ENCODE results near the gene ACER3.

Gene ACER3

DNA sequence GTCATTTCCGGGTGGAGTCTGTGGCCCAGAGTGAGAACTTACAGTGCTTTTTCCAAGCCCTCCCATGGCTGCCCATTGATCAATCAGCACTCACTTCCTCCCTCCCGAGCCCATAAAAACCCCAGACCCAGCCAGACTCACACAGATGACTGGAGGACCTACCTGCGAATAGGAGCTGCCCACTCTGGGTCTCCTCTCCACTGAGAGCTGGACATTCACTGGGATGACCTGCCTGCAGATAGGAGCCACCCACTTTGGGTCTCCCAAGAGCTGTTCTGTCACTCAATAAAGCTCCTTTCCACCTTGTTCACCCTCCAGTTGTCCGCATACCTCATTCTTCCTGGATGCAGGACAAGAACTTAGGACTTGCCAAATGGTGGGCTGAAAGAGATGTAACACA, 117.5 kb downstream of the ACER3 start:
- Histone ChIP-seq H3K4me1 (ENCODE audit: insufficient read depth, low read length) (no peaks in the 10 kb centered on the region), H3K9ac (ENCODE audit: low read depth, low read length) (no peak overlapping the region)

DNA sequence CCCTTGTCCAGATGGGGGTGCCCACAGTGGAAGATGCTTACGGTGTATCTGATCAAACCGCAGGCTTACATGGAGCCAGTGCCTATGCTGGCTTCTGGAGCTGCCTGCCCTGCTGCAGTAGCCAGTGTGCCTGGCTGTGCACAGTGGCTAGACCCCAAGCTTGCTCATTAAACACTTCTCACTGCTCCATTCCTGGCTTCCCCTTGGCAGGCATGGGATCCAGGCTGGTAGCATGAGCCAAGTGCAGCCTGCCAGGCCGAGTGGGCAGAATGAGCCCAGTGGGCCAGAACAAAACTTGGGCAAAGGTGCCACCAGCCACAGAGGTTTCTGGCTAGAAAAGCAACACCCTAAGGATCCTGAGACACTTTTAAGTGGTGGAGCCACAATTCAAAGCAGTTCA, 118.1 kb downstream of the ACER3 start:
- H3K27me3 ChIP-seq (ENCODE audit: insufficient read depth, low read length), result no peaks in the 10 kb centered on the region
- H3K9me3 ChIP-seq (ENCODE audit: insufficient read depth, low read depth, low read length), result no peaks in the 10 kb centered on the region
- H3K4me3 ChIP-seq (ENCODE audit: low read length), result no peak overlapping the region
- H3K27ac ChIP-seq (ENCODE audit: low read length), result no peak overlapping the region
- no peaks in the 10 kb centered on the region for H3K36me3 ChIP-seq (ENCODE audit: insufficient read depth, low read depth, low read length)
- no peak overlapping the region for H3K9ac ChIP-seq (ENCODE audit: low read depth, low read length)
- no peaks in the 10 kb centered on the region for H3K4me1 ChIP-seq (ENCODE audit: insufficient read depth, low read length)

More for the DNA sequence above, 117.5 kb downstream of the ACER3 start:
- no peaks in the 10 kb centered on the region for H3K9me3 ChIP-seq (ENCODE audit: insufficient read depth, low read depth, low read length)
- H3K36me3 ChIP-seq (ENCODE audit: insufficient read depth, low read depth, low read length), result no peaks in the 10 kb centered on the region
- no peaks in the 10 kb centered on the region for H3K27me3 ChIP-seq (ENCODE audit: insufficient read depth, low read length)
- H3K27ac ChIP-seq (ENCODE audit: low read length), result no peak overlapping the region
- H3K4me3 ChIP-seq (ENCODE audit: low read length), result no peak overlapping the region

DNA sequence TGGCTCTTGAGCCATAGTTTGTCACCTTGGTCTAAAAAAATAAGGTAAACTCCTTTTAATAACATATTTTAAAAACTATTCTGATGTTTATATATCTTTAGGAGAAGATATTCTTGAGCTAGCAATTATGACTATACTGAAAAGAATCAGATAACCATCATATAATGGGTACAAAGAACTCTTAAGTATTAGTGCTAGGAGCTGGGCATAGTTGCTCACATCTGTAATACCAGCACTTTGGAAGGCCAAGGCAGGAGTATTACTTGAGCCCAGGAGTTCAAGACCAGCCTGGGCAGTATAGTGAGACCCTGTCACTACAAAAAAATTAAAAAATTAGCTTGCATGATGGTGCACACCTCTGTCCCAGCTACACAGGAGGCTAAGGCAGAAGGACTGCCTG, 119.5 kb downstream of the ACER3 start:
- no peaks in the 10 kb centered on the region for H3K4me1 ChIP-seq (ENCODE audit: insufficient read depth, low read length)
- no peaks in the 10 kb centered on the region for H3K36me3 ChIP-seq (ENCODE audit: insufficient read depth, low read depth, low read length)
- no peaks in the 10 kb centered on the region for H3K9me3 ChIP-seq (ENCODE audit: insufficient read depth, low read depth, low read length)
- no peak overlapping the region for H3K9ac ChIP-seq (ENCODE audit: low read depth, low read length)
- no peaks in the 10 kb centered on the region for H3K27me3 ChIP-seq (ENCODE audit: insufficient read depth, low read length)
- no peak overlapping the region for H3K4me3 ChIP-seq (ENCODE audit: low read length)
- no peak overlapping the region for H3K27ac ChIP-seq (ENCODE audit: low read length)

DNA sequence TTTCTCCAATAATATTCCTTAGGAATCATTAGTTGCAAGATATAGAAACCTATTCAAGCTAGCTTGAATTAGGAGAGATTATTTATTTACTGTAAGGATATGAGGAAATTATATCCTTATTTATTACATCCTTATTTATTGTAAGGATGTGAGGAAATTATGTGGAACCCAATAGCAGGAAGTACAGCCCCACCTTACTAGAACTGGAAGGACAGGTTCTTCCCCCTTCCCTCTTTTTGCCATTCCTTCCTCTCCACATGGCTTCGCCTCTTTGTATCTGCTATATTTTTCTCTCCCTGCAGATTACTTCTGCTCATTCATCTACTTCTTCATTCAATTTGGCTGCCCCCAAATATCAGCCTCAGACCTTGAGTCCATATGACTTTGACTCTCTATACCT, 124.0 kb downstream of the ACER3 start:
- H3K4me3 ChIP-seq (ENCODE audit: low read length), result no peak overlapping the region
- H3K27me3 ChIP-seq (ENCODE audit: insufficient read depth, low read length), result no peaks in the 10 kb centered on the region
- no peaks in the 10 kb centered on the region for H3K36me3 ChIP-seq (ENCODE audit: insufficient read depth, low read depth, low read length)
- H3K4me1 ChIP-seq (ENCODE audit: insufficient read depth, low read length), result no peaks in the 10 kb centered on the region
- H3K9ac ChIP-seq (ENCODE audit: low read depth, low read length), result no peak overlapping the region
- no peaks in the 10 kb centered on the region for H3K9me3 ChIP-seq (ENCODE audit: insufficient read depth, low read depth, low read length)
- H3K27ac ChIP-seq (ENCODE audit: low read length), result no peak overlapping the region

DNA sequence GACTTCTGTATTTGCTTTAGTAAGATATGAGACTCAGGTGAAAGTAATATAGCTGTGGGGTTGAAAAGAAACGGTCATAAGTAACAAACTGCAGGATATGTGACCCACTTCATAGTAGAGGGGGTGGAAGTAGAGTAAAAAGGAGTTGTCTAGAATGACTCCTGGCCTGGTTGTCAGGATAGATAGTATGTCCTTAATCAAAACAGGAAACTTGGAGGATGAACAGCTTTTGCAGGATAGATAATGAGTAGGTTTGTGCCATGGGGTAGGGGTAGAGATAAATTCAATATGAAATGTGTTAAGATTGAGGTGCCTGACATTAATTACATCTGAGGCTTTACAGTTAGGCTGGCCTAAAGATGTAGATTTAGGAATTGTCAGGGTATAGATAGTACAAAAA, 126.5 kb downstream of the ACER3 start:
- no peaks in the 10 kb centered on the region for H3K4me1 ChIP-seq (ENCODE audit: insufficient read depth, low read length)
- H3K27ac ChIP-seq (ENCODE audit: low read length), result no peak overlapping the region
- H3K36me3 ChIP-seq (ENCODE audit: insufficient read depth, low read depth, low read length), result no peaks in the 10 kb centered on the region
- no peak overlapping the region for H3K4me3 ChIP-seq (ENCODE audit: low read length)
- H3K9me3 ChIP-seq (ENCODE audit: insufficient read depth, low read depth, low read length), result no peaks in the 10 kb centered on the region
- H3K9ac ChIP-seq (ENCODE audit: low read depth, low read length), result no peak overlapping the region
- H3K27me3 ChIP-seq (ENCODE audit: insufficient read depth, low read length), result no peaks in the 10 kb centered on the region

DNA sequence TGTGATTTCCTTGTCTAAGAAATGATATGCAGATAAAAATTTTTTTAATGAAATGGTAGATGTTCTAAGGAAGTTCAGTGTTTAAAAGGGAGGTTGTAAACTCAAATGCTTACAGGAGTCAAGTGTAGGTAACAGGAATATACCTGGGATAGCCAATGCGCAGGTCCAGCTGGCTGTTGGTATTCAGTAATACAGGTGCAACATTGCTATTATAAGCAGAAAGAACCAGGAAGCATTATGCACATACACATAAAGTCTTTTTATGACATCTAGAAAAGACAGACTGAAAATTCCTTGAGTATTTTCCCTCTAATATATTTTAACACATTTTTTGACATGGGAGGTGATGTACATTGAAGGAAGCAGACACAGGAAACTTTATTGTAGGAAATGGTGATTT, 129.9 kb downstream of the ACER3 start:
- no peaks in the 10 kb centered on the region for H3K9me3 ChIP-seq (ENCODE audit: insufficient read depth, low read depth, low read length)
- no peak overlapping the region for H3K9ac ChIP-seq (ENCODE audit: low read depth, low read length)
- no peaks in the 10 kb centered on the region for H3K4me1 ChIP-seq (ENCODE audit: insufficient read depth, low read length)
- H3K4me3 ChIP-seq (ENCODE audit: low read length), result no peak overlapping the region
- H3K36me3 ChIP-seq (ENCODE audit: insufficient read depth, low read depth, low read length), result no peaks in the 10 kb centered on the region
- H3K27ac ChIP-seq (ENCODE audit: low read length), result no peak overlapping the region
- no peaks in the 10 kb centered on the region for H3K27me3 ChIP-seq (ENCODE audit: insufficient read depth, low read length)

DNA sequence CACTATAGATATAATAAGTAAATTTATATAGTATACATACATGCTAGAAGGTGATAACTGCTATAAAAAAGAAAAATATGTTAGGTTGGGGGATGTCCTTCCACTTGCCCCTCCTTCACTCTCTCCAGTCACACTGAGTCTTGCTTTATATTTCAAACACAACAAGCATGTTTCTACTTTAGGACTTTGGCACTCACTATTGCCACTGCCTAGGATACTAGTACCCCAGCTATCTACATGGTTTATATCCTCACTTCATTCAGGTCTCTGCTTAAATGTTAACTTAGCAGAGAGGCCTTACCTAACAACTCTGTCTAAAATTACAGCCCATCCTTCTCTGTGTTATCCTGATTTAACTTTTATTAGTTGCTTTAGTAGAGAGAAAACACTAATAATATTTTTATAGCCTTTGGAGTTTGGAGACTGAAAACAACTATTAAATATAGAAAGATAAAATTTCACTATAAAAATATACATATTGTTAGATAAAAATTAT, 134.4 kb downstream of the ACER3 start:
- Histone ChIP-seq H3K9me3 (ENCODE audit: insufficient read depth, low read depth, low read length) (no peaks in the 10 kb centered on the region), H3K27me3 (ENCODE audit: insufficient read depth, low read length) (no peaks in the 10 kb centered on the region), H3K9ac (ENCODE audit: low read depth, low read length) (no peak overlapping the region), H3K27ac (ENCODE audit: low read length) (no peak overlapping the region), H3K36me3 (ENCODE audit: insufficient read depth, low read depth, low read length) (no peaks in the 10 kb centered on the region), H3K4me1 (ENCODE audit: insufficient read depth, low read length) (peaks cover 3% of the 10 kb centered on the region; the same call in 1 of the 2 replicates), H3K4me3 (ENCODE audit: low read length) (no peak overlapping the region)

DNA sequence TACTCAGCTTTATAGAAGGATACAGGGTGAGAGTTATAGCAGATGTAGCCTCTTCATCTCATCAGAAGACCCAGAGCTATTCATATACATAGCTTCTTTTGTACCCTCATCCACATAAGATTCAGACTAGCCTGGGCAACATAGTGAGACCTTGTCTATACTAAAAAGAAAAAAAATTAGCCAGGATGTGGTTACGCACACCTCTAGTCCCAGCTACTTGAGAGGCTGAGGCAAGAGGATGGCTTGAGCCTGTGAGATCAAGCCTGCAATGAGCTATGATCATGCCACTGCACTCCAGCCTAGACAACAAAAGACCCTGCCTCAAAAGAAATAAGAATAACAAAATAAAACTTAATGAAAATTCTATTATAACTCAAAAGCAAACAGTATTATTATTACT, 136.8 kb downstream of the ACER3 start:
- Histone ChIP-seq H3K9ac (ENCODE audit: low read depth, low read length) (no peak overlapping the region), H3K36me3 (ENCODE audit: insufficient read depth, low read depth, low read length) (no peaks in the 10 kb centered on the region), H3K4me3 (ENCODE audit: low read length) (no peak overlapping the region), H3K27me3 (ENCODE audit: insufficient read depth, low read length) (no peaks in the 10 kb centered on the region), H3K27ac (ENCODE audit: low read length) (no peak overlapping the region), H3K4me1 (ENCODE audit: insufficient read depth, low read length) (peaks cover 3% of the 10 kb centered on the region; the same call in 1 of the 2 replicates), H3K9me3 (ENCODE audit: insufficient read depth, low read depth, low read length) (no peaks in the 10 kb centered on the region)

DNA sequence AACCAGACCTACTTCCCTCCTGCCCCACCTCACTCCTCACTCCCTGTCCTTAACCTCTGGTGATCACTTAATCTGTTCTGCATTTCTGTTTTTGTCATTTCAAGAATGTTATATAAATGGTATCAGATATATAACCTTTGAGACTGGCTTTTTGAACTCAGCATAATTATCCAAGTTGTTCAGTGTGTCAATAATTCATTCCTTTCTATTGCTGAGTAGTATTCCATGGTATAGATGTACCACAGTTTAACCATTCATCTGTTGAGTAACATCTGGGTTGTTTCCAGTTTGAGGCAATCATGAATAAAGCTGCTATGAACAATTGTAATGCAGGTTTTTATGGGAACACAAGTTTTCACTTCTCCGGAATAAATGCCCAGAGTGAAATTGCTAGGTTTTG, 138.9 kb downstream of the ACER3 start:
- Histone ChIP-seq H3K9me3 (ENCODE audit: insufficient read depth, low read depth, low read length) (no peaks in the 10 kb centered on the region), H3K9ac (ENCODE audit: low read depth, low read length) (no peak overlapping the region), H3K36me3 (ENCODE audit: insufficient read depth, low read depth, low read length) (no peaks in the 10 kb centered on the region), H3K4me1 (ENCODE audit: insufficient read depth, low read length) (peaks cover 3% of the 10 kb centered on the region; the same call in 1 of the 2 replicates), H3K27me3 (ENCODE audit: insufficient read depth, low read length) (no peaks in the 10 kb centered on the region), H3K27ac (ENCODE audit: low read length) (no peak overlapping the region), H3K4me3 (ENCODE audit: low read length) (no peak overlapping the region)

DNA sequence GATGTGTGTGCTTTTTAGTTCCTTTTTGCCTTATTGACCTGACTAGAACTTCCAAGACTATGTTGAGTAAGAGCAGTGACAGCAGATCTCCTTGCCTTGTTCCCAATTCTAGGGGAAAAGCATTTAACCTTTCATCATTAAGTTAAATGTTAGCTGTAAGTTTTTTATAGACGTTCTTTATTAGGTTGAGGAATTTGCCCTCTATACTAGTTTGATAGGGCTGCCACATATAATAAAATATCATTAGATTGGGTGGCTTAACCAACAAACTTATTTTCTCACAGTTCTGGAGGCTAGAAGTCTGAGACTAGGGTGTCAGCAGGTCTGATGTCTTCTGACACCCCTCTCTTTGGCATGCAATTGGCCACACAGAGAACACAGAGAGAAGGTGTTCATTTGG, 140.9 kb downstream of the ACER3 start:
- no peak overlapping the region for H3K9ac ChIP-seq (ENCODE audit: low read depth, low read length)
- H3K27me3 ChIP-seq (ENCODE audit: insufficient read depth, low read length), result no peaks in the 10 kb centered on the region
- no peaks in the 10 kb centered on the region for H3K36me3 ChIP-seq (ENCODE audit: insufficient read depth, low read depth, low read length)
- no peak overlapping the region for H3K4me3 ChIP-seq (ENCODE audit: low read length)
- no peaks in the 10 kb centered on the region for H3K9me3 ChIP-seq (ENCODE audit: insufficient read depth, low read depth, low read length)
- H3K27ac ChIP-seq (ENCODE audit: low read length), result no peak overlapping the region
- H3K4me1 ChIP-seq (ENCODE audit: insufficient read depth, low read length), result peaks cover 3% of the 10 kb centered on the region; the same call in 1 of the 2 replicates

DNA sequence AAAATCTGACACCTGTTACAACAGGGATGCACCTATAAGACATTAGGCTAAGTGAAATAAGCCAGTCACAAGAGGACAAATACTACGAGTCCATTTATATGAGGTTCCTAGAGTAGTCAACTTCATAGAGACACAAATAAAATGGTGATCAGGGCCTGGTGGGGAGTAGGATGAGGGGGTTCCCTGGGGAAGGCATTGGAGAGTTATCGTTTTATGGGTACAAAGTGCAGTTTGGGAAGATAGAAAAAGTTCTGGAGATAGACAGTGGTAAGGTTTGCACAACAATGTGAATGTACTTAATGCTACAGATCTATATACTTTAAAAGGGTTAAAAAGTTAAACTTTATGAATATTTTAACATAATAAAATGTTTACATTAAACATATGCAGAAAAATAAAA, 142.1 kb downstream of the ACER3 start:
- Histone ChIP-seq H3K4me3 (ENCODE audit: low read length) (no peak overlapping the region), H3K27ac (ENCODE audit: low read length) (no peak overlapping the region), H3K9me3 (ENCODE audit: insufficient read depth, low read depth, low read length) (no peaks in the 10 kb centered on the region), H3K9ac (ENCODE audit: low read depth, low read length) (no peak overlapping the region), H3K4me1 (ENCODE audit: insufficient read depth, low read length) (peaks cover 3% of the 10 kb centered on the region; the same call in 1 of the 2 replicates), H3K36me3 (ENCODE audit: insufficient read depth, low read depth, low read length) (no peaks in the 10 kb centered on the region), H3K27me3 (ENCODE audit: insufficient read depth, low read length) (no peaks in the 10 kb centered on the region)

DNA sequence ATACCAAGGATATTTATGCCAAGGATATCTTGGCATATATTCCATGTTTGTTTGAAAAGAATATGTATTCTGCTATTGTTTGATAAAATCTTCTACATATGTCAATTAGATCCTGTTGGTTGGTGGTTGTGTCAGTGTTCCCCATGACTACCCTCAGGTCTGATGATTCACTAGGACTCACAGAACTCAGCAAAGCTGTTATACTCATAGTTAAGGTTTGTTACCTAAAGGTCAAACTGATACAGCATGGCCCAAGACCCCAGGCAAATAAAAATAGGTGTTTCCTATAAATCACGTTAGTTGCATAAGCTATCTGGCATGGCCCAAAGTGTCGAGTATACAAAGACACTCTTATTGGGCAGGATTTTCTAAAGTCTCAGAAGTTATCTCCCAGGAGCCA, 143.2 kb downstream of the ACER3 start:
- no peaks in the 10 kb centered on the region for H3K36me3 ChIP-seq (ENCODE audit: insufficient read depth, low read depth, low read length)
- no peaks in the 10 kb centered on the region for H3K9me3 ChIP-seq (ENCODE audit: insufficient read depth, low read depth, low read length)
- no peak overlapping the region for H3K27ac ChIP-seq (ENCODE audit: low read length)
- H3K9ac ChIP-seq (ENCODE audit: low read depth, low read length), result no peak overlapping the region
- no peak overlapping the region for H3K4me3 ChIP-seq (ENCODE audit: low read length)
- no peaks in the 10 kb centered on the region for H3K4me1 ChIP-seq (ENCODE audit: insufficient read depth, low read length)
- H3K27me3 ChIP-seq (ENCODE audit: insufficient read depth, low read length), result no peaks in the 10 kb centered on the region
